Measurements from ENCODE around the gene INTS4. TPM values are rescaled to one million over a fixed set of nuclear protein-coding genes. Genes with fewer than 3 reads are reported as not detected.

Gene INTS4
- total and polyA plus RNA-seq, 11 donors: 9.5 to 23.9 (median 15.1) TPM

DNA sequence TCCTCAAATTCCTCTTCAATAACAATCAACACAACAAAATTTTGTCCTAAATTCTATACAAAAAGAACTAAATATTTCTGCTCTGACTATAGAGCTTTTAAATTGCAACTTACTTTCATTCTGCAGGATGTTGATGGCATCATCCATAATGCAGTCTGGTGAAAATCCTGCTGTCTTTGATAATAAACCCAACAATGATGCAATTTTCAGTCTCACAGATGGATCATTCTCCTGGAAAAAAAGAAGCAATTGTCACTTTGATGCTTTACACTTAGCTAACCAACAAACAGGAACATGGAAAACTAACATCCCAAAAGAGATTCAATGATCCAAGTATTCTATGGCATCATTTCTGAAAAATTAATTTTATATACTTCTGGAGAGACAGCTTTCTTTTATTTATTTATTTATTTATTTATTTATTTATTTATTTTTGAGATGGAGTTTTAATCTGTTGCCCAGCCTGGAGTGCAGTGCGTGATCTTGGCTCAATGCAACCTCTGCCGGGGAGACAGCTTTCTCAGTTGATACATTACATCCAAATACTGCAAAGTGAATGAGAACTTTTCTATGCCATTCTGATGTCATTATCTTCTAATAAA lies 13.0 kb downstream of the INTS4 start:
- ATAC-seq: no peak
- no peak for TF ChIP-seq POLR2A (IDR thresholded peaks at IDR 0.05)
- TF ChIP-seq, protein P1, sequence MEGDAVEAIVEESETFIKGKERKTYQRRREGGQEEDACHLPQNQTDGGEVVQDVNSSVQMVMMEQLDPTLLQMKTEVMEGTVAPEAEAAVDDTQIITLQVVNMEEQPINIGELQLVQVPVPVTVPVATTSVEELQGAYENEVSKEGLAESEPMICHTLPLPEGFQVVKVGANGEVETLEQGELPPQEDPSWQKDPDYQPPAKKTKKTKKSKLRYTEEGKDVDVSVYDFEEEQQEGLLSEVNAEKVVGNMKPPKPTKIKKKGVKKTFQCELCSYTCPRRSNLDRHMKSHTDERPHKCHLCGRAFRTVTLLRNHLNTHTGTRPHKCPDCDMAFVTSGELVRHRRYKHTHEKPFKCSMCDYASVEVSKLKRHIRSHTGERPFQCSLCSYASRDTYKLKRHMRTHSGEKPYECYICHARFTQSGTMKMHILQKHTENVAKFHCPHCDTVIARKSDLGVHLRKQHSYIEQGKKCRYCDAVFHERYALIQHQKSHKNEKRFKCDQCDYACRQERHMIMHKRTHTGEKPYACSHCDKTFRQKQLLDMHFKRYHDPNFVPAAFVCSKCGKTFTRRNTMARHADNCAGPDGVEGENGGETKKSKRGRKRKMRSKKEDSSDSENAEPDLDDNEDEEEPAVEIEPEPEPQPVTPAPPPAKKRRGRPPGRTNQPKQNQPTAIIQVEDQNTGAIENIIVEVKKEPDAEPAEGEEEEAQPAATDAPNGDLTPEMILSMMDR (IDR thresholded peaks at IDR 0.05): no peak
- H3K9me3 ChIP-seq: peaks cover 0 to 2% (median 0%) of the 10 kb centered on the region in 12 donors
- H3K4me1 ChIP-seq: no peaks in the 10 kb centered on the region
- peaks cover 0 to 85% (median 66%) of the 10 kb centered on the region in 9 donors for H3K36me3 ChIP-seq
- DNase-seq: no peak
- H3K27me3 ChIP-seq: no peaks in the 10 kb centered on the region
- no peak overlapping the region for H3K27ac ChIP-seq
- WGBS, 4 donors: 92 to 96% (median 94%) methylated on average over 2 of the region's 2 CpGs
- no peak overlapping the region for H3K4me3 ChIP-seq
- intact Hi-C loops (cut with DNase I): no loop called here

DNA sequence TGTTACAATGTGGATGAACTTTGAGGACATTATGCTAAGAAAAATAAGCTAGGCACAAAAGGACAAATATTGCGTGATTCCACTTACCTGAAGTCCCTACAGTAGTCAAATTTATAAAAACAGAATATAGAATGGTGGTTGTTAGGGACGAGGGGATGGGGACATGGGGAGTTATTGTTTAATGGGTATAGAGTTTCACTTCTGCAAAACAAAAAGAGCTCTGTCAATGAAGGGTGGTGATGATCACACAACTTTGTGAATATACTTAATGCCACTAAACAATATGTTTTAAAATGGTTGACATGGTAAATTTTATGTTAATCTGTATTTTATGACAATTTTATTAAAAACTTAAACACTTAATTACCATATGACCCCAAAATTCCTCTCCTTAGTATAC lies 26.1 kb downstream of the INTS4 start:
- Histone ChIP-seq H3K4me3 (no peak overlapping the region), H3K27me3 (no peaks in the 10 kb centered on the region), H3K27ac (no peak overlapping the region), H3K9me3 (no peaks in the 10 kb centered on the region), H3K36me3 (peaks cover 0 to 37% (median 14%) of the 10 kb centered on the region in 9 donors), H3K4me1 (peaks cover 0 to 7% (median 0%) of the 10 kb centered on the region in 12 donors)
- WGBS, 4 donors: 90 to 95% (median 93%) methylated on average over 2 of the region's 2 CpGs
- no peak for ATAC-seq
- no peak for TF ChIP-seq POLR2A (IDR thresholded peaks at IDR 0.05)
- TF ChIP-seq, protein P1 (IDR thresholded peaks at IDR 0.05): no peak
- intact Hi-C loops (cut with DNase I): no loop called here
- DNase-seq: no peak

DNA sequence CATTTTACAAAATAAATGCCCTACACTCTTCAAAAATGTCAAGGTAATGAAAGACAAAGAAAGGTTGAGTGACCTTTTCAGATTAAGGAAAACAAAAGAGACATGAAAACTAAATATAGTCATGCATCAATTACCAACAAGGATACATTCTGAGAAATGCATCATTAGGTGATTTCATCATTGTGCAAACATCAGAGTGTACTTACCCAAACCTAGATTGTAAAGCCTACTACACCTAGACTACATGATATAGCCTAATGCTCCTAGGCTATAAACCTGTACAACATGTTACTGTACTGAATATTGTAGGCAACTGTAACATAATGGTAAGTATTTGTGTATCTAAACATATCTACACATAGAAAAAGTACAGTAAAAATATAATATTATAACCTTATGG lies 26.7 kb downstream of the INTS4 start:
- TF ChIP-seq POLR2A (IDR thresholded peaks at IDR 0.05): no peak
- TF ChIP-seq, protein P1 (IDR thresholded peaks at IDR 0.05): no peak

DNA sequence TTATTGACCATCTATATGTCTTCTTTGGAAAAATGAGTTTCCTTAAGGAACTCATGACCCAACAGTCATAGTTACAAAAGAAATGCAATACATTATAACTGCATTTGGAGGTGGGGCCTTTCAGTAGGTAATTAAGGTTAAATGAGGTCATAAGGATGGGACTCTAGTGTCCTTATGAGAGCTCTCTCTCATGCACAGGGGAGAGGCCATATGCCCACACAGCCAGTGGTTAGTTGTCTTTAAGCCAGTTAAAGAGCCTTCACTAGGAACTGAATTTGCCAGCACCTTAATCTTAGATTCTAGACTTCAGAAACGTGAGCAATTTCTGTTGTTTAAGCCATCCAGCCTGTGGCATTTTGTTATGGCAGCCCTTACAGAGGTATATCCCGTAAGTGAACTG lies 27.3 kb downstream of the INTS4 start:
- H3K4me1 ChIP-seq: peaks cover 0 to 7% (median 0%) of the 10 kb centered on the region in 12 donors
- no peaks in the 10 kb centered on the region for H3K27me3 ChIP-seq
- no peak overlapping the region for H3K27ac ChIP-seq
- H3K9me3 ChIP-seq: no peaks in the 10 kb centered on the region
- H3K4me3 ChIP-seq: no peak overlapping the region
- H3K36me3 ChIP-seq: peaks cover 0 to 35% (median 14%) of the 10 kb centered on the region in 9 donors
- TF ChIP-seq POLR2A (IDR thresholded peaks at IDR 0.05): no peak
- TF ChIP-seq, protein P1 (IDR thresholded peaks at IDR 0.05): no peak
- intact Hi-C loops (cut with DNase I): no loop called here
- DNase-seq (no peak), ATAC-seq (no peak)
- WGBS, 4 donors: 93 to 97% (median 96%) methylated on average over 2 of the region's 2 CpGs

More for the DNA sequence above, 26.7 kb downstream of the INTS4 start:
- intact Hi-C loops (cut with DNase I): no loop called here
- no peaks in the 10 kb centered on the region for H3K27me3 ChIP-seq
- no peak overlapping the region for H3K4me3 ChIP-seq
- no peak for ATAC-seq
- peaks cover 0 to 7% (median 0%) of the 10 kb centered on the region in 12 donors for H3K4me1 ChIP-seq
- H3K27ac ChIP-seq: no peak overlapping the region
- DNase-seq: no peak
- H3K9me3 ChIP-seq: no peaks in the 10 kb centered on the region
- peaks cover 0 to 35% (median 14%) of the 10 kb centered on the region in 9 donors for H3K36me3 ChIP-seq

All from heart left ventricle (tissue), 16 donors.